HG03571 (cell line): Measurements from ENCODE around the gene DNAL4.
"Not testable (repeated sequence)": the region's sequence is repeated elsewhere in the genome, so short reads cannot be mapped to it uniquely, and the experiment has no call there.

Source experiments
- ATAC-seq: cut with Tn5 transposase; IDR thresholded peaks from one replicate; pipeline ENCODE4 v1.9.1; 2021; ENCODE audit not compliant: unreplicated experiment

The DNAL4 gene

GRCh38 chr22:38827510-38827909 lies 33.6 kb upstream of the DNAL4 start:
- ATAC-seq: no peak

GRCh38 chr22:38826801-38827200 lies 32.9 kb upstream of the DNAL4 start:
- ATAC-seq: no peak

GRCh38 chr22:38826386-38826785 lies 32.4 kb upstream of the DNAL4 start:
- no peak for ATAC-seq

GRCh38 chr22:38824585-38824984 lies 30.6 kb upstream of the DNAL4 start:
- ATAC-seq: no peak

GRCh38 chr22:38823637-38824036 lies 29.7 kb upstream of the DNAL4 start:
- no peak for ATAC-seq

GRCh38 chr22:38823076-38823475 lies 29.1 kb upstream of the DNAL4 start:
- no peak for ATAC-seq

- no peak for ATAC-seq
Observed at GRCh38 chr22:38820020-38820419, 26.1 kb upstream of the DNAL4 start.

GRCh38 chr22:38819387-38819940 lies 25.5 kb upstream of the DNAL4 start:
- no peak for ATAC-seq

GRCh38 chr22:38817196-38817595 lies 23.3 kb upstream of the DNAL4 start:
- ATAC-seq: no peak

- no peak for ATAC-seq
Observed at GRCh38 chr22:38815842-38816241, 21.9 kb upstream of the DNAL4 start.

- ATAC-seq: no peak
Observed at GRCh38 chr22:38811241-38811640, 17.3 kb upstream of the DNAL4 start.

GRCh38 chr22:38805041-38805593 lies 11.2 kb upstream of the DNAL4 start:
- not testable (repeated sequence) for ATAC-seq

- no peak for ATAC-seq
Observed at GRCh38 chr22:38802671-38803121, 8.8 kb upstream of the DNAL4 start.

GRCh38 chr22:38799265-38800002 lies 5.5 kb upstream of the DNAL4 start:
- ATAC-seq: no peak

- ATAC-seq: no peak
Observed at GRCh38 chr22:38798496-38798895, 4.6 kb upstream of the DNAL4 start.

- no peak for ATAC-seq
Observed at GRCh38 chr22:38796262-38796957, 2.5 kb upstream of the DNAL4 start.

- no peak for ATAC-seq
Observed at GRCh38 chr22:38795569-38795968, 1.6 kb upstream of the DNAL4 start.

- ATAC-seq: no peak
Observed at GRCh38 chr22:38793317-38793716, 626 bp downstream of the DNAL4 start.

GRCh38 chr22:38792833-38793232 lies 1.1 kb downstream of the DNAL4 start:
- ATAC-seq: no peak

GRCh38 chr22:38789606-38790005 lies 4.3 kb downstream of the DNAL4 start:
- ATAC-seq: no peak

- ATAC-seq: no peak
Observed at GRCh38 chr22:38788846-38789245, 5.1 kb downstream of the DNAL4 start.
